RWPE2 (cell line): ENCODE data around the gene CHAC1.

ENCODE experiments used
- ATAC-seq: fragments of 200-7000 bp; cut with Tn5 transposase; 3 replicates; pipeline ENCODE4 v1.9.1; 2021; ENCODE audit warnings: low read depth
- DNase-seq: peaks from one replicate; pipeline ENCODE4 v3.0.0-alpha.2; 2020; ENCODE audit warnings: low spot score
- H3K27ac ChIP-seq: fragments of 450-650 bp; 2 replicates; pipeline ENCODE4 v1.5.1; 2017; ENCODE audit warnings: mild to moderate bottlenecking; ENCODE audit not compliant: poor library complexity, severe bottlenecking
- H3K27me3 ChIP-seq: fragments of 250-450 bp; sonication (Bioruptor Pico); 2 replicates; pipeline ENCODE4 v1.5.1; 2021; ENCODE audit warnings: mild to moderate bottlenecking, moderate library complexity; ENCODE audit not compliant: insufficient read depth, poor library complexity, severe bottlenecking
- H3K36me3 ChIP-seq: fragments of 250-450 bp; sonication (Bioruptor Pico); 2 replicates; pipeline ENCODE4 v1.5.1; 2020; ENCODE audit warnings: low read depth, mild to moderate bottlenecking, moderate library complexity
- H3K4me1 ChIP-seq: fragments of 250-450 bp; sonication (Bioruptor Pico); 2 replicates; pipeline ENCODE4 v1.5.1; 2021; ENCODE audit warnings: mild to moderate bottlenecking, moderate library complexity; ENCODE audit not compliant: insufficient read depth, poor library complexity, severe bottlenecking
- H3K4me3 ChIP-seq: fragments of 250-450 bp; sonication (Bioruptor Pico); 2 replicates; pipeline ENCODE4 v1.5.1; 2021; ENCODE audit warnings: mild to moderate bottlenecking, moderate library complexity; ENCODE audit not compliant: severe bottlenecking
- H3K9me3 ChIP-seq: fragments of 250-450 bp; sonication (Bioruptor Pico); 2 replicates; pipeline ENCODE4 v1.5.1; 2021; ENCODE audit warnings: mild to moderate bottlenecking, moderate library complexity; ENCODE audit not compliant: severe bottlenecking
- CTCF ChIP-seq: fragments of 450-650 bp; IDR thresholded peaks from one replicate; pipeline ENCODE4 v1.5.1; 2017; ENCODE audit warnings: mild to moderate bottlenecking, moderate library complexity; ENCODE audit not compliant: poor library complexity, severe bottlenecking

The CHAC1 gene

DNA sequence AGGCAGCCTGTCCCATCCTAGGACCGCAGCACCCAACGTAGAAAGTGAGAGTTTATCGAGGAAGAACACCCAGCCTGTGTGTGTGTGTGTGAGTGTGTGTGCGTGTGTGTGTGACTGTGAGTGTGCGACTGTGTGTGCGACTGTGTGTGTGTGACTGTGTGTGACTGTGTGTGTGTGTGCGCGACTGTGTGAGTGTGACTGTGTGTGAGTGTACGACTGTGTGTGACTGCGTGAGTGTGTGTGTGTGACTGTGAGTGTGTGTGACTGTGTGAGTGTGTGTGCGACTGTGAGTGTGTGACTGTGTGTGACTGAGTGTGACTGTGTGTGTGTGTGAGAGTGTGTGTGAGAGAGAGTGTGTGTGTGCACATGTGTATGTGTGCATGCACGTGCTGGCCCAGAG, 39.3 kb upstream of the CHAC1 start:
- H3K27me3 ChIP-seq, result no peaks in the 10 kb centered on the region
- TF ChIP-seq CTCF, result no peak
- peaks cover 6% of the 10 kb centered on the region for H3K4me1 ChIP-seq
- no peaks in the 10 kb centered on the region for H3K9me3 ChIP-seq
- H3K27ac ChIP-seq, result no peak overlapping the region
- ATAC-seq (no peak), DNase-seq (no peak)
- H3K36me3 ChIP-seq, result no peaks in the 10 kb centered on the region
- no peak overlapping the region for H3K4me3 ChIP-seq

DNA sequence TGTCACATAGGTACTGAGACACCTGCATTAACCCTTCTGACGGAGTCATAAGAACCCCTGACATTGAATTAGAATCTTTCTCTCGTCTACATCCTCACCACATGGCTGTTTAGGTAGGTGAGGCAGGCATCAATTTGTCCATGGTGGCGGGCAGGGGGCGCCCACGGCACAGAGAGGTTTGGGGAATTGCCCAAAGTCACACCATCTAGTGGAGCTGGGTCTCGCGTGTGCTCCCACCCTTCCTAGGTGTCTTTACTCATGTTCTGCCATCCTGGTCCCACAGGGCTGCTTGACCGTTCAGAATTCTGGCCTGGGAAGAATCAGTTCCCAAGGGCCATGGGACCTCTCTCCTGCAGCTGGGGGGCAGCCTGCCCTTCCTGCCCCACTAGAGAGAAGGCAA, 38.8 kb upstream of the CHAC1 start:
- no peak overlapping the region for H3K4me3 ChIP-seq
- no peaks in the 10 kb centered on the region for H3K36me3 ChIP-seq
- no peak for TF ChIP-seq CTCF
- no peak for DNase-seq
- ATAC-seq, result no peak
- H3K9me3 ChIP-seq, result no peaks in the 10 kb centered on the region
- H3K4me1 ChIP-seq, result peaks cover 6% of the 10 kb centered on the region
- no peaks in the 10 kb centered on the region for H3K27me3 ChIP-seq
- H3K27ac ChIP-seq, result peak overlapping the region; percentile 33

DNA sequence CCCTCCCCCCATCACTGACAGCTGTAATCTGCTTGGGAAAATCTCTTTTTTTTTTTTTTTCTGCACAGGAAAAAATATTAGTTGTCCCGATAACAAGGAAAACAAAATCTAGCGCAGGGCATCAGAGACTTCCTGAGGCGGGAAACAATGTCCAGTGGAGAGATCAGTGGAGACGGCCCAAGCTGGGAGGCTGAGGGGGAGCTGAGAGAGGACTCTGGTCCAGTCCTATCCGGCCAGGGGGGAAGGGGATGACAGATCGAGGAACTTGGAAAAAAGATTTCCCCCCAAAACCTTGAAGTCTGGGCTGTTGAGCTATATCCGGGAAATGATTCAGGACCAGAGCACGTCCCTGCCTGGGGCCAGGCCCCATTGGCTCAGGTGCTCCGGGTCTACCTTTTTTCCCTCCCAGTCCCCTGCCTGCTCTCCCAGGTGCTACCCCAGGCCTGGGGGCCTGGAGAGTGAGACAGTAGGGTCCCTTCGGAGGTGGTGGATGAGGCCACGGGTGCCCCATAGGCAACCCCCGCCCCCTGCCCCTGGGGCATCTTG, 38.1 kb upstream of the CHAC1 start:
- ATAC-seq, result peak; percentile 56
- Histone ChIP-seq H3K9me3 (no peaks in the 10 kb centered on the region), H3K36me3 (no peaks in the 10 kb centered on the region), H3K27me3 (no peaks in the 10 kb centered on the region), H3K27ac (peak overlapping the region; percentile 33), H3K4me3 (no peak overlapping the region), H3K4me1 (peaks cover 6% of the 10 kb centered on the region)
- no peak for DNase-seq
- no peak for TF ChIP-seq CTCF

DNA sequence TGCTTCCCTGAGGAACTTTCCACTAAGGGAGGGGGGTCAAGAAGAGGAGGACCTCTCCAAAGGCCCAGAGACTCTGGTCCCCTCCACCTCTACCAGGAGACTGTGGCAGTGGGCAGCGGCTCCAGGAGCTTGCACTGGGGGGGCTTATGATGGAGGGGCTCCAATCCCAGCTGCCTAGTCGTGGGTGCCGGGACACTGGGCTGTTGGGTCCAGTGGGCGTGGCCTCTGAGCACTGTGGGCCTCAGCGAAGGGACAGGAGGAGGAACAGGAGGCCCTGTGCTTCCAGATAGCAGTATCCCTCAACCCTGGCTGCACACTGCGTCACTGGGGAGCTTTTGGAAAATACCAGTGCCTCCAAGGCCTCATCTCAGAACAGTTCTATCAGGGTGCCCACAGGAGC, 37.6 kb upstream of the CHAC1 start:
- H3K9me3 ChIP-seq, result no peaks in the 10 kb centered on the region
- ATAC-seq (no peak), DNase-seq (peak; percentile 73)
- TF ChIP-seq CTCF, result no peak
- H3K36me3 ChIP-seq, result no peaks in the 10 kb centered on the region
- peak overlapping the region; percentile 33 for H3K27ac ChIP-seq
- no peaks in the 10 kb centered on the region for H3K27me3 ChIP-seq
- no peak overlapping the region for H3K4me3 ChIP-seq
- peaks cover 6% of the 10 kb centered on the region for H3K4me1 ChIP-seq

DNA sequence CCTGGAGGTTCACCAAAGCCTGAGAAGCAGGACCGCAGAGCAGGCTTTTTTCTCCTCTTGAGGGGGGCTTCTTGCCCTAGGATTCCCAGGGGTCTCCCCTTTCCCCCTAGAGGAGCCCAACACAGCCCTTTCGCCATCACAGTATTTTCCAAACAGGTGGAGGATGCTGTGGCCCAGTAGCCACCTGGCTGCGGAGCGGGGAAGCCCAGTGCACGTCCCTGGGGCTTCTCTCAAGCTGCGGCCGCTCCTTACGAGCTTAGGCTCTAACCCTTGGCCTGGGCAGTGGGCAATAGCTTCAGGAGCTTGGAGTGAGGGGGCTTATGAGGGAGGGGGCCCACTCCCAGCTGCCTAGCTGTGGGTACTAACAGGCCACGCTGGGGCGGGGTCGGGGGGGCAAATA, 35.7 kb upstream of the CHAC1 start:
- Histone ChIP-seq H3K36me3 (no peaks in the 10 kb centered on the region), H3K9me3 (no peaks in the 10 kb centered on the region), H3K27ac (no peak overlapping the region), H3K27me3 (no peaks in the 10 kb centered on the region), H3K4me1 (peaks cover 6% of the 10 kb centered on the region), H3K4me3 (no peak overlapping the region)
- DNase-seq (no peak), ATAC-seq (no peak)
- TF ChIP-seq CTCF, result no peak
